ENCODE results near the gene PXK. TPM values are rescaled to one million over a fixed set of nuclear protein-coding genes. Genes with fewer than 3 reads are reported as not detected.

PXK gene
- polyA plus RNA-seq, 1 donor (not counting 4 experiments of a cell fraction or from before 2014, with no cell fraction given), result 12.2 TPM

- Histone ChIP-seq H3K79me2 (ENCODE audit: control insufficient read depth, insufficient read depth, low read length) (no peaks in the 10 kb centered on the region), H2AFZ (ENCODE audit: control insufficient read depth, low read length) (no peak overlapping the region), H3K4me1 (ENCODE audit: control insufficient read depth, extremely low read depth, insufficient read depth, low read length) (peaks cover 1% of the 10 kb centered on the region), H3K36me3 (ENCODE audit: control insufficient read depth in 2 of 2, extremely low read depth in 1 of 2, insufficient read depth in 2 of 2, low read length in 2 of 2) (peaks cover 3 to 5% of the 10 kb centered on the region in 2 experiments), H3K9me1 (ENCODE audit: control insufficient read depth, extremely low read depth, insufficient read depth, low read length) (no peaks in the 10 kb centered on the region), H3K27ac (ENCODE audit: control insufficient read depth, insufficient read depth, low read length) (no peak overlapping the region), H3K9ac (ENCODE audit: control insufficient read depth, extremely low read depth, insufficient read depth, low read length) (no peak overlapping the region), H3K4me3 (ENCODE audit: control insufficient read depth in 2 of 3, extremely low read depth in 1 of 3, insufficient read depth in 2 of 3, low read depth in 1 of 3, low read length in 3 of 3) (no peak overlapping the region), H4K20me1 (ENCODE audit: control insufficient read depth, extremely low read depth, insufficient read depth, low read length) (no peaks in the 10 kb centered on the region), H3K27me3 (ENCODE audit: control insufficient read depth, extremely low read depth, insufficient read depth, low read length) (no peaks in the 10 kb centered on the region), H3K4me2 (ENCODE audit: control insufficient read depth, extremely low read depth, insufficient read depth, low read depth, low read length) (no peak overlapping the region), H3K9me3 (ENCODE audit: control insufficient read depth, low read depth, low read length) (no peaks in the 10 kb centered on the region)
- TF ChIP-seq EZH2 (IDR thresholded peaks at IDR 0.05; ENCODE audit: low read length), result no peak
- TF ChIP-seq CTCF (optimal IDR thresholded peaks at IDR 0.05 in 1 of 3, IDR thresholded peaks at IDR 0.05 in 1 of 3, conservative IDR thresholded peaks at IDR 0.05 in 1 of 3; ENCODE audit: extremely low read depth in 1 of 3, insufficient read depth in 2 of 3, low read length in 3 of 3), result no peak
- no peak for FAIRE-seq
- DNase-seq (ENCODE audit: low read depth, low spot score), result no peak
- dilution Hi-C loops (cut with MboI; ENCODE audit: extremely low pct_ligation_motif_present, low sequenced_read_pairs), result no loop called here
These were observed 8.7 kb downstream of the PXK start for GRCh38 chr3:58341376-58341775.

- no peaks in the 10 kb centered on the region for H3K4me1 ChIP-seq (ENCODE audit: control insufficient read depth, extremely low read depth, insufficient read depth, low read length)
- TF ChIP-seq CTCF (optimal IDR thresholded peaks at IDR 0.05 in 1 of 3, IDR thresholded peaks at IDR 0.05 in 1 of 3, conservative IDR thresholded peaks at IDR 0.05 in 1 of 3; ENCODE audit: extremely low read depth in 1 of 3, insufficient read depth in 2 of 3, low read length in 3 of 3), result no peak
- H3K79me2 ChIP-seq (ENCODE audit: control insufficient read depth, insufficient read depth, low read length), result no peaks in the 10 kb centered on the region
- no peak overlapping the region for H3K9ac ChIP-seq (ENCODE audit: control insufficient read depth, extremely low read depth, insufficient read depth, low read length)
- DNase-seq (ENCODE audit: low read depth, low spot score) (no peak), FAIRE-seq (no peak)
- no peak overlapping the region for H3K4me3 ChIP-seq (ENCODE audit: control insufficient read depth in 2 of 3, extremely low read depth in 1 of 3, insufficient read depth in 2 of 3, low read depth in 1 of 3, low read length in 3 of 3)
- no peak overlapping the region for H2AFZ ChIP-seq (ENCODE audit: control insufficient read depth, low read length)
- H4K20me1 ChIP-seq (ENCODE audit: control insufficient read depth, extremely low read depth, insufficient read depth, low read length), result no peaks in the 10 kb centered on the region
- H3K27me3 ChIP-seq (ENCODE audit: control insufficient read depth, extremely low read depth, insufficient read depth, low read length), result no peaks in the 10 kb centered on the region
- dilution Hi-C loops (cut with MboI; ENCODE audit: extremely low pct_ligation_motif_present, low sequenced_read_pairs), result no loop called here
- H3K9me3 ChIP-seq (ENCODE audit: control insufficient read depth, low read depth, low read length), result no peaks in the 10 kb centered on the region
- no peaks in the 10 kb centered on the region for H3K9me1 ChIP-seq (ENCODE audit: control insufficient read depth, extremely low read depth, insufficient read depth, low read length)
- H3K36me3 ChIP-seq (ENCODE audit: control insufficient read depth in 2 of 2, extremely low read depth in 1 of 2, insufficient read depth in 2 of 2, low read length in 2 of 2), result peaks cover 0 to 3% of the 10 kb centered on the region in 2 experiments
- H3K4me2 ChIP-seq (ENCODE audit: control insufficient read depth, extremely low read depth, insufficient read depth, low read depth, low read length), result no peak overlapping the region
- H3K27ac ChIP-seq (ENCODE audit: control insufficient read depth, insufficient read depth, low read length), result no peak overlapping the region
These were observed 10.0 kb downstream of the PXK start for GRCh38 chr3:58342676-58343075.

Data from keratinocyte (primary cell).